Pons (tissue), 1 donor: ENCODE results near the gene PTPA.

ENCODE experiments used
- DNase-seq: peaks from one replicate; pipeline ENCODE4 v3.0.0-alpha.2; 2016; ENCODE audit warnings: low spot score

Gene PTPA

DNA sequence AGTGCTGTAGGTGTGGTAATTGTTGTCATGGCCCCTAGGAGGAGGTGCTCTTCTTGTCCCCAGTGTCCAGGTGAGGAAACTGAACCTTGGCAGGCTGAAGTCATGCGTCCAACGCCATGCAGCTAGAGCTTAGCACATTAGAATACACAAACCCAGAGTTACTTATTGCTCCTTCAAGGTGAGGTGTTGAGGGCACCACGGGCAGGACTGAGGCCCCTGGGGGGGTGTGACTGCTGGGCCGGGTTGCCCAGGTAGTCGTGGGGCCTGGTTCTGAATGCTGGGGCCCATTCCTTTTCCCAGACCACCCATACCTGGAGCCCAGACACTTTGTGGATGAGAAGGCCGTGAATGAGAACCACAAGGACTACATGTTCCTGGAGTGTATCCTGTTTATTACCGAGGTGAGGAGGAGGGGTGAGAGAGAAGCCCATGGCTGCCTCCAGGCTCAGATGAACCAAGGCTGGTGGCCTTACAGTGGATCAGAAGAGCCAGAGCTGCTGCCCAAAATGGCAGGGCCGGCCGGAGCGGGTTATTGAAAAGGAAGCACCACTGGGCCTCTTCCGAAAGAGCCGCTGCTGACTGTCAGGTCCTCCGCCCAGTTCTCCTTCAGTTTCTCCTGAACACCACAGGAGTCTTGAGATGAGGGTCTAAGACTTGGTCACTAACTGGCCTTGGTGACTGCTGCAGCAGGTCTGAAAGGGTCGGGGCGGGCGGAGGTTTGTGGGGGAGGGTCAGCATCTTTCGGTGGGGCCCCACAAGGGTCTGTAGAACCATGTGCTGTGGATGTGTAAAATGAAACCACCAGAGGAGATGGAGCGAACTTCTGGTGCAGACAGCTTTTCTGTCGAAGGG is 26.3 kb downstream of the PTPA start:
- DNase-seq: no peak

DNA sequence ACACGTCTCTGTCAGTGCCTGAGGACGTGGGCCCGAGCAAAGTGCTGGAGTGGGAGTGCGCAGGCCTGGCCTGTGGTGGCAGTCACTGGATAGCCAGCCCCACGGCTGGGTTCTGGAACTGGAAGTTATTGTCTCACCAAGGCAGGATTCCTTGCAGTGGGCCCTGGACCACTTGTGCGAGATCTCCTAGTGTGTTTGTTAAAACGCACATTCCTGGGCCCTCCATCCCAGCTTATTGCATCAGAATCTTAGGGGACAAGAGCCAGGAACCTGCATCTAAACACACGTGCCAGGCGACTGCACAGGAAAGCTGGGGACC is 26.9 kb downstream of the PTPA start:
- no peak for DNase-seq

DNA sequence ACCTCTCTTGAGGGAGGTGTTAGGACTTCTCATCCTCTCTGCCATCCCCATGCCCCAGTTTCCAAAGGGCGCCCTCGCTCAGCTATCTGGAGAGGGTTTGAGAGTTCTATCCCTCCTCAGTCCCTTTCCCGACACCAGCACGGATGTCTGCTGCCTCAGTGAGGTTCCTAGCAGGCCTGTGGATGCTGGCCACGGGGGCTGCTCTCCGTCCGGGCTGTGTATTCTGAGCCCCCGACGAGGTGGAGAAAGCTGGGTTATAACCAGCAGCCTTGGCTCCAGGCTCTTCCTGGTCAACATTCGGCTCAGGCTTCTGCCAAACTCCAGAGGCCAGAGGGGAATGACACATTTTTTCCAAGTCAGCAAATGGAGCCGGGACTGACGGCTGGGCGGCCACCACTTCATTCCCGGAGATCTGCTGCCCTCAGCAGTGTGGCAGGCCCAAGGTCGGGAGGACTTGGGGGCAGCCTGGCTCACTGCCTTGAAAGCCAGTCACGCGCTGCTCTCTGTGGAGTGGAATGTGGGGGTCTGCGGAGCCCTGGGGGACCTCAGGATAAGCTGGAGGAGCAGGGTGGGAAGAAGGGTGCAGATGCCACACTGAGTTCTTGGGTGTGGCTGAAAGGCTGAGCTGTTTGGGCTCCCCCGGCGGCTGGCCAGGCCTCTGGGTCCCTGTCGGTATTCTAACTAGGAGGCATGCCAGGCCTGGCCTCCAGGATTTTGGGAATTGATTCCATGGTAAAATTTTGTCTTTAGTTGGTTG is 27.4 kb downstream of the PTPA start:
- DNase-seq: no peak

DNA sequence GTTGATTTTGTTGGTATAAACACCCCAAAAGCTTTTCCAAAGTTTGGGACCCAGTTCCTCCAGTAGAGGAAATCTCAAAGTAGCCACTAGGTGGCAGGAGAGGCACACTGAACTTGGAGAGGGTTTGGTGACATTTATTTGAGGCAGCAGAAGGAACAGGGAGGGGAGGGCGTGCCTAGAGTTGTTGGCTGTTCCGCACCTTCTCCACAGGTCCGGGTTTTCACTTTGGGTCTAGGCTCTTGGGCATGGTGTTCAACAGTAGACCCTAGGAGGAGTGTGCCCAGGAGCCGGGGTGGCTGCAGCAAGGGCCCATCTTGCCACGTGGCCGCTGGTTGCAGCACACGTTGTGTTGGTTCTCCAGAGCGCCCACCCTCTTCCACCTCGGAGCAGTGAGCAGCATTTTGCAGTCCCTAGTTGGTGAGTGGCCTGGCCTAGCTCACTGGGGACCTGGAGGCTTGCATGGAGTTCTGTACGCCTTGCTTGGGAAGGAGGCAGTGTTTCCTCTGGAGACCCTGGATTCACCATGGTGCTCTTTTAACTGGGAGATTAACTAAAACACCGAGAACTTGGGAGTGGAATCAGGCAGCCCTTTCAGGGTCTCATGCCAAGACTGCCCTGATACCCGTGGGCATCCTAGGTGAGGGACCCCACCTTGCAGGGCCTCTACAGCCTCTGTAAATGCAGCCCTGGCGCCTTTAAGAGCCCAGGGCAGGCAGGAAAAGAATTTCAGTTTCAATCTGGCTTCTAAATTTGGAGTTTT is 28.2 kb downstream of the PTPA start:
- peak; percentile 94 for DNase-seq

DNA sequence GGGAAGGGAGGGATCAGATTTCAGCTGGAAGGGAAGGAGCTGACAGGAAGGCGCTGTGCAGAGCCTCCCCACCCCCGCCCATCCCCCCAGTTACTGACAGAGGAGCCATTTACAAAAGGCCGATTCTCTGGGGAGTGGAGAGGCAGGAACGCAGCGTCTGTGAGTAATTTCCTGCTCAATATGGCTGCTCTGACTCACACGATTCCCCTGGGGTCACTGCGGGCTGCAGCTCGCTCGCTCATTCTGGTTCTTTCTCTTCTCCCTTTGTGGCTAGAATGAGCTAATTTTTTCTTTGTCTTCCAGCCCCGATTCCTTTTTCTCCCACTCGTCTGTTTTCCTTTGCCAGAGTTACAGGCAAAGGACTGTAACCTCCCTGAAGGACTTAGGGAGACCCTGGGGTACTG is 28.8 kb downstream of the PTPA start:
- peak; percentile 95 for DNase-seq

DNA sequence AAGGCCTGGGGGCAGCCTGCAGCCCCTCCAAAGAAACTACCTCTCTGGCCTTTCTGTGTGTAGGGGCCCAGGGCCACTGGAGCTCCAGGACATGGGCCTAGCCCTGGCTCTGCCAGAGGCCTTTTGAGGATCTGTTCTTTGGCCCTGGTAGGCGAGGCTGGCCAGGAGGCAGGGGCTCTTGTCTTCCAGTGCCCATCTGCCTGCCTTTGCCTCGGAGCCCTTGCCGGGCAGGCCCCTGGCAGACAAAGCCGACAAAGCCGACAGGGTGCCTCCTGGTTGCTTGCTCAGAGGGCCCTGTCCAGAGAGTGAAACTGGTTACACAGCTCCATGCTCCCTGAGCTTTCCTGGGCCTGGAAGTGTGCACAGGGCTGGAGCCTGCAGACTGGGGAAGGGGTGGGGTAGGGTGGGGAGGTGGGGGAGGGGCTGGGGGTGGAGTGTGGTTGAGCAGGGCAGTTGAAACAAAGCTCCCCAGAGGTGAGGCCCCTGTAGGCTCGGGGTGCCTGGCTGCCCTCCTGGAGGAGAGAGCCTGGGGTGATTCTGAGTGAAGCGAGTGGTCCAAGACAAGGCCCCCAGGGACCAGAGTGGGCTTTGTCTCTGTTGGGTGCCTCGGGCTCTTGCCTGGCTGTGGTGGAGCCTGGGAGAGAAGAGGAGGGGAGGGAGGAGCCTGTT is 29.3 kb downstream of the PTPA start:
- no peak for DNase-seq

DNA sequence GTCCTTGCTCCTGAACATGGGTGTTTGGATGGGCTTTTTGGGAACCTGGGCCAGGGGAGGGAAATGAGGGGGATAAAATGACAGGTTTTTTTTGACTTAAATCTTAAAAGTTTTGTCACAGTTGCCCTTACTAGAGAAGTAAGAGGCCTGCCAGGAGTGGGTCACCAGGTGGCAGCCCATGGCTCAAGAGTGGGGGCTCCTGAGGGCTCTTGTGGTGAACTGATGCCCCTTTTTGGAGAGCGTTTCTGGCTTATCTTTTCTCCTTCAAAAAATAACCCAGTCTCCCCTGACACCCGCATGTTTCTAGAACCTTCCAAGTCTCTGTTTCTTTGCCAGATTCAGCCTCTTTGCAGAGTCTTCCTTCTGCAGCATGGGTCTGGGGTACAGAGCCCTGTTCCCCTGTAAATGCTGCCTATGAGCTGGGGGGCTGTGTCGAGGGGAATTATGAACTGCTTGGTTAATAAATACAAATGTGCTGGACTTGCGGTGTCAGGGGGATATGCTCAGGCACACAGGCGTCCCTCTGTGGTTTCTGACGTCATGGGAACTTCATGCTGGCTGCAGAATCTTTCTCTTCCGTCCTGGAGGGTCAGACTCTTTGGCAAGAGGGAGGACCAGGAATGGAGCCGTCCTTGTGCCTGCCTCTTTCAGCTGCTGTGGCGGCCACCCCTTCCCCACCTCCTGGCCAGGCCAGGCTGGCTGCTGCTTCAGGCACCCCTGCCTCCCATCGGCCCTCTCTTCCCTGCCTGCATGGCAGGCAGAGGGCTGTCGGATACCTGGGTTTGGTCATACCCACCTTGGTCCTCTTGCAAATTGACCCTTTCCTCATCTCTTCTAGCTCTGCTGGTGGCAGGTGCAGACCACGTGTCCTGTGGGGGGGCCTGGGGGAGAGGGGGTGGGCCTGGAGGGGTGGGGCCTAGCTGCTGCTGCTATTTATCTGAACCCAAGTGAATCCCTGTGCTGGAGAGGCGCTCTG is 30.1 kb downstream of the PTPA start:
- peak; percentile 80 for DNase-seq

DNA sequence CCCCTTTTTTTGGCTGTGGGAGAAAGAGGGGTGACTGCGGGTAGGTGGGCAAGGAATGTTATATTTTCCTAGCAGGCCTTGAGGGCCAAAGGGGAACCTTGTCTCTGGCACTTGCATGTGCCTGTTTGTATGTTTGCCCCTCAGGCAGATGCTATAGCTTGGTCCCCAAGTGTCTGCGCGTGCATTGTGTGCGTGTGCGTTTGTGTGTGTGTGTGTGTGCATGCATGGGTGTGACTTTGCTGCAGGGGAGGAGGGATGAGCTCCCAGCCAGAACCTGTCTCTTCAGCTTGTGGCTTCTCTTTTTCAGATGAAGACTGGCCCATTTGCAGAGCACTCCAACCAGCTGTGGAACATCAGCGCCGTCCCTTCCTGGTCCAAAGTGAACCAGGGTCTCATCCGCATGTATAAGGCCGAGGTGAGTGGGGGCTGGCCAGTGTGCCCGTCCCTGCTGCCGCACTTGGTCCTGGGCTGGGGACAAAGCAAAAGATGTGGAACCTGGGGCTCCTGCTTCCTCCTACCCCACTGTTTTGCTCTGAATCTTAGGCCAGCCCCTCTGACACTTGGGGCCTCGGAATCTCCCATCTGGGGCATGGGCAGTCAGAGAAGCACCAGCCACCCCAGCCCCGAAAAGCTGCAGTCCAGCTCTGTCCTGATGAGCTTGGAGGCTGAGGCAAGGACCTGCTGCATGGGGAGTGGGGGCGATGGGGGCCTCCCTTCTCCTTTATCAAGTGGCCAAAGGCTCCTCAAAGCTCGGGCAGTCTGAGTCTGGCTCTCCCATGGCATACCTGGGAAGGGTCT is 31.1 kb downstream of the PTPA start:
- no peak for DNase-seq

DNA sequence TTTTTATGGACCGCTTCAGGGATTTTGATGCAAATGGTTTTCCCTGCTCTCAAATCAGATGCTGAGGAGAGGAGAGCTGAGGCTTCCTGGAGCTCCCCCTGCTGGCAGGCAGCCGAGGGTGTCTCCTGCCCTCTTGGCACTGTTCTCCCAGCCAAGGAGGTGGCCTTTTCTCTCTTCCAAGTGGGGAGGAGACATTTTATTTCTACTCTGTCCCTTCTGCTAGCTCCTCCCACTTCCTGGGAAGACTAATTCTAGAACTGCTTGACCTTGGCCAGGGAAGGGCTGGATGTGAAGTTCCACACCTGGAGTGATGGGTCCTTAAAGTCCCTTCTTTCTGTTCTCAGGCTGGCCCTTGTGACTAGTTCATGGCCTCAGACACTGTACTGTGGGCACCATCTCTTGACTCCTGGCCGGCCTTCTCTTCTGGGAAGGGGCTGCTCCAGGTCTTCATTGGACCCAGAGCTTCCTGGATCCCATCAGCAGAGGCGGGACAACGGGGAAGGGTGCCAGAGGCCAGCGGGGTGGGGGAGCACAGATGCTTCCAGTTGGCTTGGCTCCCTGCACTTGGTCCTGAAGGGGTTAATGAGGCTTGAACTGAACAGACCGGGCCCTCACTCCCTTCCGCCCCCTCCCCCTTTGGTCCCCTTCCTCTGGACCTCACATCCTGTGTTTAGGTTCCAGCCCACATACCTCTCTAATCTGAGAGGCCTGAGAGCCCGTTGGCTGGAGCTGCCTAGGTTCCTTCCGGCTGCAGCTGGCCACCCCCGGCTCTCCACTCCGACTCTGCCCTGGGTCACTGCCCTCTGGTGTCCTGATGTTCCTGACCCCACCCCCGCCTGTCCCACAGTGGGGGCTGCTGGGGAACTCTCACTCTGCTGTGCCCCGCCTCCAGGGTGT is 32.1 kb downstream of the PTPA start:
- peak; percentile 85 for DNase-seq

DNA sequence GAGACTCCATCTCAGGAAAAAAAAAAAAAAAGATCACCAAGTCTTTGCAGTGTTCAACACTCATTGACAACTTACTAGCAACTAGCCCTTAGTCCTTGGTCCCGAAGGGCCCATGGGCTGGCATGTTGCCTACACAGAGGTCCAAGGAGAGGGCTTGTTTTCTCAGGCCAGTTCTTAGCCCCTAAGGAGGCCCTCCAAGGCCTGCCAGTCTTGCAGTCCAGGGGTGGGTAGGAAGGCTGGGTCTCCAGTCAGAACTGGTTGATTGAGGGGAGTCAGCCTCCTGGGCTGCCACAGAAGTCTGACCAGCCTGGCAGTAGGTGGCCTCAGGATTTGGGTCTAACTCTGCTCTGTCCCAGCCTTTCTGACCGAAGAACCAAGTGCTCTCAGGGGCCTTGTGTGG is 34.1 kb downstream of the PTPA start:
- no peak for DNase-seq

DNA sequence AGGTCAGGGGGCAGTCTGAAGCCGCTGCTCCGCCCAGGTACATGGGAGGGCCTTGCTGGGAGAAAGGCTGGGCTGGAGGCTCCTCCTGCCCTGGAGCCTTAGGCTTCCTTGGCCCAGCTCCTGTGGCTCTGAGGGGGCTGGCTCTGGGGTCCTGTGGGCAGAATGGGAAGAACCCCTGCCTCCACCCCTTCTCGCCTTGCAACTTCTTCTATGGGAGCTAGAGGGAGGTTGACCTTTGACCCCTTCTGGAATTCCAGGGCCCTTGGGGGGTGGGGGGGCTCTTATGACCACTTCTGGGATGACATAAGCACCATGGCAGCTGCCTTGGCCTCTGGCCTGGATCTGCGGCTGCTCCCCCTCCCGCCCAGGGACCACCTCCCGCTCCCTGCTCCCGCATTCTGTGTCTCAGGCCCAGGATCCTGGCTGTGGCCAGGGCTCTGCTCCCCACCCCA is 34.7 kb downstream of the PTPA start:
- DNase-seq: no peak

DNA sequence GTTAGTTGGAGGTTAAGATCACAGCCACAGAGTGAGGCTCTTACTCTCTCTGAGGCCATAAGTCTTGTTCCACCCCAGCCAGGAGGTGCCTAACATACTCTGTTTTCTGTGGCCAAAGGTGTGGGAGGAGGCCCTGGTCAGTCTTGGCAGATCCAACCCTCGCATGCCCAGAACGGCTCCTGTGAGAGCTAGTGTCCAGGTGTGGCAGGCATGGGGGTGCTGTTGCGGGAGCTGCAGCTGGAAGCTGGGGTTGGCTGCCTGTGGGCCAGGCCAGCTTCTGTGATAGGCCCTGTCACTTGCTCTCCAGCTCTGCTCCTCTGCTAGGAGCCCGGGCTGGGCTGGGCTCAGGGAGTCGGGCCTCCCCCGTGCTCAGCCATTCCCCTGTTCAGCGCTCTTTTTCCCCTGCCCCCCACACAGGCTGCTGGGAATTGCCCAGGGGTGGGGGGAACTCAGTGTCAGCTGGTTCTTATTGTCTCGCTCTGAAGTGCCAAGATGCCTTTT is 35.3 kb downstream of the PTPA start:
- DNase-seq: peak; percentile 47

DNA sequence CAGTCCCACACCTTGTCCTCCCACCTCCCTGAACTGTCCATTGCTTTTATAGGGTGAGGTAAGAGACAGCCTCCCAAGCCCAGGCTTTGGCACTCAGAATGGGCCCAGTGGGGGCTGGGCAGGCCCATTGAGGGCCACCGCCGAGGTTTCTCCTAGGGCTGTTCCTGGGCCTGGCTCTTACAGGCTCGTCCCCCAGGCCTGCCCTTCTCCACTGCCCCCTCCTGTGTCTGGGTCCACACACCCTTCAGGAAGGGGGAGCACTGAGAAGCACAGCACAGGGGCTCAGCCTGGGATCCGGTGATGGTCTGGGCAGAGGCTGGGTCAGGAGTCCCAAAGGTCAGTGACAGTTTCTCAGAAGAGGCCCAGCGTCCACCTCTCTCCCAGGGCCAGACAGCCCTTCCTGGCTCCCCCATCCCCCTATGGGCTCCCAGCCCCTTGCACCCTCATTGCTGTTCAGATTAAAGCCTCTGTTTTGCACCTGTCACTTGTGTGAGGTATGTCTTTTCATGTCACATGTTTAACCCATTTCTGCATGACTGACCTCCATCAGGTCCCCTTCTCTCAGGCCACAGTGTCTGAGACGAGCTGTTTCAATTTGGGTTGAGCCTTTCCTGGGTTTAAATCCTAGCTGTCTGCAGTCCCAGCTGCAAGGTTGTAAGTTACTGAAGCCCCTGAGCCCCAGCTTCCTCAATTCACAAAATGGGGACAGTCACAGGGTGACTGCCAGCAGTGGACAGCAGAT is 37.4 kb downstream of the PTPA start:
- no peak for DNase-seq

DNA sequence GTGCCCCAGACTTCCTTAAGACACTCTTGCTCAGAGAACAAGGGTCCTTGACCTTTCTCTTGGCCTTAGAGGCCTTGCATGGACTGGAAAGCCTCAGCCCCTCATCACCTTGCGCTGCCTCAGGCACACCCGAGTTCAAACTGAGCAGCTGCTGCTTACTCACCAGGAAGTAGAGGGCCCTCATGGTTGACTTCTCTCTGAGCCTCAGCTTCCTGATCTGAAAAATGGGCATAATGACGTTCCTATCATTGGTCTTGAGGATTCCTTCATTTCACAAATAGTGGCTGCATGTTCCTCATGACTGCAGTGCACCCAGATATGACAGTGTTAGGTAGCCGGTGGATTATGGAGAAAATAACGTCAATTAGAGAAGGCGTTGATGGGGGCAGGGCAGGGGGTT is 38.2 kb downstream of the PTPA start:
- no peak for DNase-seq

DNA sequence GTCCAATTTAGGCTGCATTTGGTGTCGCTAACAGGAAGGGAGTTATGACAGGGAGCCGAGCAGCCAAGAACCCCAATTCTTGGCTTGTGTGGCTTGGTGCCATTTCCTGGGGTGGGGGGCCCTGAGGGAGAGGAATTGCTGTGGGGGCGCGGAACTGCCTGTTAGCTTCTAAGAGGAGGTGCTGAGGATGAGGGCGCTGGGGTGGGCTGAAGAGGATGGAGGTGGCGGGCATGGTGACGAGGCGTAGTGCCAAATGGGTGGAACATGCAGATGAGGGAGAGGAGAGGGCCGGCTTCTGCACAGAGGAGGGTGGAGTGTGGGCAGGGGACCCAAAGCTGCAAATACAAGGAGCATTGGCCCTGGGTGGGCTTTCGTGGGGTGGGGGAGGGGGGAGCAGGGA is 38.9 kb downstream of the PTPA start:
- no peak for DNase-seq

DNA sequence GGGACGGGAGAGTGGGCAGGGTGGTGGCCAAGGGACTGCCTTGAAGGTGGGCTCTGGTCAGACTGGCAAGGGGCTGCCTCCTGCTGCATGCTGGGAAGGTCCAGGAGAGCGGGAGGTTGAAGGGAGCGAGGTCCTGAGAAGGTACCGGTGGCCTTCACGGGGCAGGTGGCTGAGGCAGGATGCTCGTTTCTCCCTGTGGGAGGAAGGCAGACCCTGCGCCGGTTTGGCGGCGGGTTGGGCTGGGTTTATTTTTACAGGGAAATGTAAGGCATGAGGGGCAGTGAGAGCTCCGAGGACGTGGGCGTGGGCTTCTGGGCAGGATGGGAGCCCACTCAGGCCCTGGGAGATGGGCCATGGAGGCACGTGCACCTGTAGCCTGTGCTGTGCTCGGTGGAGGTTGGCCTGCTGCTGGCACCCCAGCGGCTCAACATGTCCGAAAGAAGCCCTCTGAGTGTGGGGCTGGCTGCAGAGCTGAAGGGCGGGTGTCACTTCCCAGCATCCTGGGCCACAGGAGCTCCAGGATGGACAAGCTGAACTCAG is 39.5 kb downstream of the PTPA start:
- no peak for DNase-seq

DNA sequence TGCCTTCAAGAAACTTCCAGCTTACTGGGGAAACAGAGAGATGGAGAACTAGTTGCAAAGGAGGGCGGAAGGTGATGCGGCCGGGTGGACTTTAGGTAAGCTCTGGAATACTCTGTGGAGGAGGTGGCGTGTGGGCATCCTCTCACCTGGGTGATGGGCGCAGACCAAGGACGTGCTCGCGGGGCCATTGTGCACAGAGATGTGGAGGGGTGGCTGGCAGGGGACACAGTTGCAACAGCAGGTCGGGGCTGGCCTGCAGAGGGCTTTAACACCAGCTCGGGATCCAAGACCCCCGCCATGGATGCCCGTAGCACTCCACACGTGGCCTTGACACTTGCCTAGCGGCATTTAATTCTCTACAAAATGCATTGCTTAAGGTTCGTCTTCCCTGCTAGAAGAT is 40.3 kb downstream of the PTPA start:
- no peak for DNase-seq
